ENCODE results near the gene PRPF18.

PRPF18 gene

GRCh38 chr10:13563481-13564445 lies 23.0 kb upstream of the PRPF18 start:
- H3K4me3 ChIP-seq (ENCODE audit: insufficient read length, low read depth): no peak overlapping the region
- H3K36me3 ChIP-seq (ENCODE audit: insufficient read depth, insufficient read length, low read length): no peaks in the 10 kb centered on the region
- no peak for DNase-seq (ENCODE audit: low read depth, low spot score)
- H3K9me3 ChIP-seq (ENCODE audit: insufficient read depth, low read length): peaks cover 26% of the 10 kb centered on the region
- H3K4me1 ChIP-seq (ENCODE audit: insufficient read depth, insufficient read length): no peaks in the 10 kb centered on the region
- TF ChIP-seq SUZ12 (IDR thresholded peaks at IDR 0.05; ENCODE audit: extremely low read depth, insufficient read depth, insufficient read length) (no peak), ZNF274 (IDR thresholded peaks at IDR 0.05; ENCODE audit: low read depth, low read length) (no peak), YY1 (IDR thresholded peaks at IDR 0.05; ENCODE audit: insufficient read depth, insufficient read length) (no peak)
- H3K27me3 ChIP-seq (ENCODE audit: insufficient read depth, insufficient read length): no peaks in the 10 kb centered on the region
- no peak overlapping the region for H3K9ac ChIP-seq (ENCODE audit: insufficient read length, low read depth)

GRCh38 chr10:13564576-13564975 lies 22.2 kb upstream of the PRPF18 start:
- H3K36me3 ChIP-seq (ENCODE audit: insufficient read depth, insufficient read length, low read length): no peaks in the 10 kb centered on the region
- peaks cover 26% of the 10 kb centered on the region for H3K9me3 ChIP-seq (ENCODE audit: insufficient read depth, low read length)
- H3K4me3 ChIP-seq (ENCODE audit: insufficient read length, low read depth): no peak overlapping the region
- DNase-seq (ENCODE audit: low read depth, low spot score): no peak
- TF ChIP-seq ZNF274 (IDR thresholded peaks at IDR 0.05; ENCODE audit: low read depth, low read length) (no peak), SUZ12 (IDR thresholded peaks at IDR 0.05; ENCODE audit: extremely low read depth, insufficient read depth, insufficient read length) (no peak), YY1 (IDR thresholded peaks at IDR 0.05; ENCODE audit: insufficient read depth, insufficient read length) (no peak)
- no peak overlapping the region for H3K9ac ChIP-seq (ENCODE audit: insufficient read length, low read depth)
- H3K27me3 ChIP-seq (ENCODE audit: insufficient read depth, insufficient read length): no peaks in the 10 kb centered on the region
- no peaks in the 10 kb centered on the region for H3K4me1 ChIP-seq (ENCODE audit: insufficient read depth, insufficient read length)

GRCh38 chr10:13567030-13567429 lies 19.7 kb upstream of the PRPF18 start:
- H3K4me3 ChIP-seq (ENCODE audit: insufficient read length, low read depth): no peak overlapping the region
- H3K4me1 ChIP-seq (ENCODE audit: insufficient read depth, insufficient read length): no peaks in the 10 kb centered on the region
- H3K36me3 ChIP-seq (ENCODE audit: insufficient read depth, insufficient read length, low read length): no peaks in the 10 kb centered on the region
- H3K27me3 ChIP-seq (ENCODE audit: insufficient read depth, insufficient read length): no peaks in the 10 kb centered on the region
- no peak for DNase-seq (ENCODE audit: low read depth, low spot score)
- TF ChIP-seq YY1 (IDR thresholded peaks at IDR 0.05; ENCODE audit: insufficient read depth, insufficient read length): no peak
- no peak for TF ChIP-seq ZNF274 (IDR thresholded peaks at IDR 0.05; ENCODE audit: low read depth, low read length)
- TF ChIP-seq SUZ12 (IDR thresholded peaks at IDR 0.05; ENCODE audit: extremely low read depth, insufficient read depth, insufficient read length): no peak
- H3K9ac ChIP-seq (ENCODE audit: insufficient read length, low read depth): no peak overlapping the region
- H3K9me3 ChIP-seq (ENCODE audit: insufficient read depth, low read length): peaks cover 24% of the 10 kb centered on the region

- no peaks in the 10 kb centered on the region for H3K27me3 ChIP-seq (ENCODE audit: insufficient read depth, insufficient read length)
- no peak overlapping the region for H3K9ac ChIP-seq (ENCODE audit: insufficient read length, low read depth)
- TF ChIP-seq SUZ12 (IDR thresholded peaks at IDR 0.05; ENCODE audit: extremely low read depth, insufficient read depth, insufficient read length) (no peak), ZNF274 (IDR thresholded peaks at IDR 0.05; ENCODE audit: low read depth, low read length) (no peak), YY1 (IDR thresholded peaks at IDR 0.05; ENCODE audit: insufficient read depth, insufficient read length) (no peak)
- H3K36me3 ChIP-seq (ENCODE audit: insufficient read depth, insufficient read length, low read length): no peaks in the 10 kb centered on the region
- H3K4me3 ChIP-seq (ENCODE audit: insufficient read length, low read depth): no peak overlapping the region
- no peak for DNase-seq (ENCODE audit: low read depth, low spot score)
- no peaks in the 10 kb centered on the region for H3K9me3 ChIP-seq (ENCODE audit: insufficient read depth, low read length)
- H3K4me1 ChIP-seq (ENCODE audit: insufficient read depth, insufficient read length): no peaks in the 10 kb centered on the region
These were observed 15.2 kb upstream of the PRPF18 start for GRCh38 chr10:13571541-13571940.

GRCh38 chr10:13573960-13574359 lies 12.8 kb upstream of the PRPF18 start:
- TF ChIP-seq SUZ12 (IDR thresholded peaks at IDR 0.05; ENCODE audit: extremely low read depth, insufficient read depth, insufficient read length): no peak
- no peak for TF ChIP-seq YY1 (IDR thresholded peaks at IDR 0.05; ENCODE audit: insufficient read depth, insufficient read length)
- no peak for TF ChIP-seq ZNF274 (IDR thresholded peaks at IDR 0.05; ENCODE audit: low read depth, low read length)
- H3K27me3 ChIP-seq (ENCODE audit: insufficient read depth, insufficient read length): no peaks in the 10 kb centered on the region
- no peaks in the 10 kb centered on the region for H3K9me3 ChIP-seq (ENCODE audit: insufficient read depth, low read length)
- H3K36me3 ChIP-seq (ENCODE audit: insufficient read depth, insufficient read length, low read length): no peaks in the 10 kb centered on the region
- H3K4me3 ChIP-seq (ENCODE audit: insufficient read length, low read depth): no peak overlapping the region
- DNase-seq (ENCODE audit: low read depth, low spot score): no peak
- no peaks in the 10 kb centered on the region for H3K4me1 ChIP-seq (ENCODE audit: insufficient read depth, insufficient read length)
- no peak overlapping the region for H3K9ac ChIP-seq (ENCODE audit: insufficient read length, low read depth)

GRCh38 chr10:13585195-13585751 lies 1.5 kb upstream of the PRPF18 start:
- Histone ChIP-seq H3K4me3 (ENCODE audit: insufficient read length, low read depth) (no peak overlapping the region), H3K9ac (ENCODE audit: insufficient read length, low read depth) (no peak overlapping the region), H3K9me3 (ENCODE audit: insufficient read depth, low read length) (no peaks in the 10 kb centered on the region), H3K4me1 (ENCODE audit: insufficient read depth, insufficient read length) (no peaks in the 10 kb centered on the region), H3K27me3 (ENCODE audit: insufficient read depth, insufficient read length) (no peaks in the 10 kb centered on the region), H3K36me3 (ENCODE audit: insufficient read depth, insufficient read length, low read length) (no peaks in the 10 kb centered on the region)
- no peak for DNase-seq (ENCODE audit: low read depth, low spot score)
- TF ChIP-seq ZNF274 (IDR thresholded peaks at IDR 0.05; ENCODE audit: low read depth, low read length) (no peak), YY1 (IDR thresholded peaks at IDR 0.05; ENCODE audit: insufficient read depth, insufficient read length) (no peak), SUZ12 (IDR thresholded peaks at IDR 0.05; ENCODE audit: extremely low read depth, insufficient read depth, insufficient read length) (no peak)

- no peak for DNase-seq (ENCODE audit: low read depth, low spot score)
- Histone ChIP-seq H3K36me3 (ENCODE audit: insufficient read depth, insufficient read length, low read length) (no peaks in the 10 kb centered on the region), H3K9me3 (ENCODE audit: insufficient read depth, low read length) (no peaks in the 10 kb centered on the region), H3K27me3 (ENCODE audit: insufficient read depth, insufficient read length) (no peaks in the 10 kb centered on the region), H3K9ac (ENCODE audit: insufficient read length, low read depth) (no peak overlapping the region), H3K4me3 (ENCODE audit: insufficient read length, low read depth) (no peak overlapping the region), H3K4me1 (ENCODE audit: insufficient read depth, insufficient read length) (no peaks in the 10 kb centered on the region)
- TF ChIP-seq YY1 (IDR thresholded peaks at IDR 0.05; ENCODE audit: insufficient read depth, insufficient read length) (no peak), ZNF274 (IDR thresholded peaks at IDR 0.05; ENCODE audit: low read depth, low read length) (no peak), SUZ12 (IDR thresholded peaks at IDR 0.05; ENCODE audit: extremely low read depth, insufficient read depth, insufficient read length) (no peak)
These were observed 822 bp upstream of the PRPF18 start for GRCh38 chr10:13585943-13586342.

Measured in NT2/D1 (cell line).